Renal pelvis (tissue), 4 donors: ENCODE results near the gene DAPK1. TPM values are rescaled to one million over a fixed set of nuclear protein-coding genes. Genes with fewer than 3 reads are reported as not detected.
"Not testable (repeated sequence)": the region's sequence is repeated elsewhere in the genome, so short reads cannot be mapped to it uniquely, and the experiment has no call there.

ENCODE experiments used
- DNase-seq: peaks from one replicate; pipeline ENCODE4 v3.0.0-alpha.2; 2013
- polyA plus RNA-seq, 3 donors: library from polyadenylated mRNA; unstranded; fragments of 120-200 nt; gene quantifications; one replicate each; pipeline ENCODE4 v1.2.1, GENCODE V29; 2013; ENCODE audit not compliant: insufficient read length in 3 of 3

The DAPK1 gene
- polyA plus RNA-seq, 3 donors, result 69.0 to 101 (median 95.7) TPM

DNA sequence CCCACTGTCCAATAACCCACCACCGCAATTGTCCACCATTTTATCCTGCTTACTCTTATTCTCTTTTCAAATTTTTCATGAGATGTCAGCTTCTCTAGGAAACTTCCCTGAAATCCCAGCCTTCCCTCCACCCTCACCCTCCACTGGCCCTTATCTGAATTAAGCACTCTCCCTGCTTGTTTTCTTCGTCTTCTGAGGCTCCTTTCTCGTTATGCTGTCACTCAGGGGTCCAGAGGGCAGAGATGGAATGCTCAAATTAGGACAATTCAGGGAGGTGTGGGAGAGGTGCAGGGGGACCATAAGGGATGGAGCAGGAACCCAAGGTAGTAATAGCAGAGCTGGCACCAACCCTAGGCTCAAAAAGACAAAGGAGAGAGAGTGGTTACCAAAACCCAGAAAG lies 5.0 kb upstream of the DAPK1 start:
- DNase-seq, result no peak

- no peak for DNase-seq
Measured at GRCh38 chr9:87494970-87495471, 2.6 kb upstream of the DAPK1 start.

GRCh38 chr9:87497080-87497603 lies 525 bp upstream of the DAPK1 start:
- DNase-seq, result no peak

GRCh38 chr9:87498046-87498810 lies 561 bp downstream of the DAPK1 start:
- peak; percentile 81 for DNase-seq

GRCh38 chr9:87498811-87499360 lies 1.2 kb downstream of the DAPK1 start:
- no peak for DNase-seq

DNA sequence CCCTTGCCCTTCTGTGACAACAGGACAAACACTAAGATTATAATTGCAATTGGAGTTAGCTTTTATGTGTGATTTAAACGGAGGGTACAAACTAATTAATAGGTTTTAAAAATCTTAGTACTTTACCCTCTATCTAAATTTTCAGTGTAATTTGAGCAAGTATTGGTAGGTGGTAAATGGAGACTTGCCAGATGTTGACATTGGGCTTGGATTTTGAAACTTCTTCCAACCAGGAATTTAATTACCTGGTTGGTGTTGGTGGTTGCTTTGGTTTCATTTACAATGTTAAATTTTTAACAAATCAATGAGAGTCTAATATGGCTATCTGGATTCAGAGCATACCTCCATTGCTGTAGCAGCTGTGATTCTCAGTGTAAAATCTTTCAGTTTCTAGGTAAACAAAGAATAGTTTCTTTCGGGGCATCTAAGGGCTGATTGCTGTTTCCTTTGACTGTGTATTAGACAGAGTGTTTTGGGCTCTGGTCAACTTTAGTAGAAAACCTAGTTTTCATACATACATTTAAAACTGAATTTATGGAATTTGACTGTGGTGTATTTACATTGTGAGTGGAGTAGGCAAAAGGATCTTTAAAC lies 1.9 kb downstream of the DAPK1 start:
- DNase-seq, result no peak

- no peak for DNase-seq
Measured at GRCh38 chr9:87500491-87501270, 3.0 kb downstream of the DAPK1 start.

GRCh38 chr9:87501271-87501656 lies 3.6 kb downstream of the DAPK1 start:
- not testable (repeated sequence) for DNase-seq

DNA sequence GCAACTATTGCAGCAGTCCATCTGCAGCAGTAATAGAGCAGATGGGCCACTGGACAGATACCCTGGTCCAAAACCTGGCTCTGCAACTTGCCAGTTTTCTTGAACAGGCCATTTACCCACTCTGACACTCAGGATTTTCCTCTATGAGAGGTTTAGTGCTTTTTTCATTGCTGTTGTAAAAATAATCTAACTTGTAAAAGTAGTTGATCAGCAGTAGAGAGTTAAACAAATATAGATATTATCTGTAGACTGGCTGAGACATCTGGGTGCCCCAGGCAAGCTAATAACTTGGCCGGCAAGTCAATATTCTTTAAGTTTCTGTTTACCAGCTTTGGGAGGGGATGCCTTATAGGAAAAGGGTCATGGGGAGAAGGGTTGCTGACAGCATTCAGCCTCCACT lies 4.1 kb downstream of the DAPK1 start:
- DNase-seq, result no peak

DNA sequence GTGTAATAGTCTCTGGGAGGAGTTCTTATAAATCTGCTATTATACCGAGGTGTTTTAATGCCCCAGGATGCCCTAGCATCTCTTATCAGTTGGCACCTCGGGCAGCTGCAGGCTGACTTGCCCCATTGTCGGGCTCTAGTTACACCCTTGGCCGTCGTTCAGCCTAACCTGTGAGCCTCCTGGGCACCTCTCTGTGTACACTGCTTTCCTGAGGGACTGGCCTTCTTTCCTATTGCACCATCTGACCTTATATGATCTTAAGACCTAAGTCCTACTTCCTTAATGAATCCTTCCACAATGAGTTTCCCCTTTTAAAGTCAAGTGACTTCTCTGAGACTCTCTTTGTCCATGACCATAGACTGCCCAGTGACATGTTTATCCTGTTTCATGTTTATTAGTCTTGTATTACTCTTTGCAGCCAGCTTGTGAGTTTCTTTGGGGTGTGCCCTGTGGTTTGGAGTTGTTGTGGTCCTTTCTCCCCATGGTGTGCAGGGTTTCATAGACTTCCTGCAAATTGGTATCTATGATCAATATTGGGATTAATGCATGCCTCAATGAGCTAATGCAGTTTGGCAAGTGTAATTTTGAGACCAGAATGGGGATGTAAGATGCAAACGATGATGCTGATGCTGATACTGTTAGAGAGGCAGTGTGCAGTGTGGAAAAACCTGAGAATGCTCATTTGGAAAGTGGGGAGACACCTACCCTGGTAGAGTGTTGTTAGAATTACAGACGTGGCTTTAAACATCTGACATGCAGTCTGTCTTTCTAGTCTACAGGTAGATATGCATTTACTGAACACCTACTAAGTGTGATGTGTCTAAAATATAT lies 4.9 kb downstream of the DAPK1 start:
- DNase-seq, result no peak

DNA sequence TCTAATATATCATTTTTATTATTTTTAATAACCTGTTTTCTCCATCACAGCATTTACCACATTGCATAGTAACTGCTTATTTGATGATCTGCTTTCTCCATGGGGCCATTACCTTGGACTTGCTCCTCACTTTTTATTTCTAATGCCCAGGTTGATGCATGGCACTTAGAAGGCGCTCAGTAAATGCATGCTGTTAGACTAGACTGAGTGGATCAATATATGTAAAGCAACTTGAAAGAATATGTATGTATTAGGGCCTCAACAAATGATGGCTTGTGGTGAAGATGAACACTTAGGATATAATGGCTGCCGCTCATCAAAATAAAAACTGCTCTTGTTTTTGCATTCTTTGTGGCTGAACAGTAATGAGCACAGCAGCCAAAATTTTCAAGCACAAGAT lies 5.8 kb downstream of the DAPK1 start:
- DNase-seq, result no peak

DNA sequence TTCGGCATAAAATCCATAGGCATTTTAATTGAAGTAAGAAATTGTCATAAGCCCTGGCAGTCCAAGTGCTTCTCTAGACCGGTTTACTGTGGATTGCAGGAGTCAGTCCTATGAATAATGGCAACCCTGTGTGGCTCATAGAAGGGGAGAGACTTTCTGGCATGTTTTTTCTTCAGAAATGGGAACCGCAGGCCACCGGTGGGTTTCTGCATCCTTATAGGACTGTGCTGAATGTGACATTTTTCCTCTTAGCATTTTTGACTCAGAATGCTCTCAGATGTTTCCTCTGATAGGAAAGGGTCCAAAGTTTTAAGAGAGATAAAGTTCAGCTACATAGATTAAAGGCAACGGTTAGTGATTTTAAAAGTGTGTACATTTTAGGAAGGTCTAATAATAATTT lies 6.3 kb downstream of the DAPK1 start:
- no peak for DNase-seq

DNA sequence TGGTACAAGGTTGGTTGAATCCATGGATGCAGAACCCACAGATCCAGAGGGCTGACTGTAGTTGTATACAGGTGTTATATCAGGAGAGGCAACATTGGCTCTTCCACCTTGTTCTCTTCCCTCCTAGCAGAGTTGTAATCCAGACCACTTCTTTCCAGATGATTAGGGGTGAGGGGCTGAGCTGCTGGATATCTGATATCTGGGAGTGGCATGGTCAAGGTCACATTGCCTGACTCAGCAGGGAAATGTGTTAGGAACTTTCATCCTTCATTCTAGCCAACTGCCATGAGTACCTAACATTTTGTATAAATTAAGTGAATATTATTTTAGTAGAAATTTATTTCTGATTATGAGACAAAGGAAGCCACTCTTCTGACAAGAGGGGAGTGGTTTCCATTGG lies 7.3 kb downstream of the DAPK1 start:
- no peak for DNase-seq

DNA sequence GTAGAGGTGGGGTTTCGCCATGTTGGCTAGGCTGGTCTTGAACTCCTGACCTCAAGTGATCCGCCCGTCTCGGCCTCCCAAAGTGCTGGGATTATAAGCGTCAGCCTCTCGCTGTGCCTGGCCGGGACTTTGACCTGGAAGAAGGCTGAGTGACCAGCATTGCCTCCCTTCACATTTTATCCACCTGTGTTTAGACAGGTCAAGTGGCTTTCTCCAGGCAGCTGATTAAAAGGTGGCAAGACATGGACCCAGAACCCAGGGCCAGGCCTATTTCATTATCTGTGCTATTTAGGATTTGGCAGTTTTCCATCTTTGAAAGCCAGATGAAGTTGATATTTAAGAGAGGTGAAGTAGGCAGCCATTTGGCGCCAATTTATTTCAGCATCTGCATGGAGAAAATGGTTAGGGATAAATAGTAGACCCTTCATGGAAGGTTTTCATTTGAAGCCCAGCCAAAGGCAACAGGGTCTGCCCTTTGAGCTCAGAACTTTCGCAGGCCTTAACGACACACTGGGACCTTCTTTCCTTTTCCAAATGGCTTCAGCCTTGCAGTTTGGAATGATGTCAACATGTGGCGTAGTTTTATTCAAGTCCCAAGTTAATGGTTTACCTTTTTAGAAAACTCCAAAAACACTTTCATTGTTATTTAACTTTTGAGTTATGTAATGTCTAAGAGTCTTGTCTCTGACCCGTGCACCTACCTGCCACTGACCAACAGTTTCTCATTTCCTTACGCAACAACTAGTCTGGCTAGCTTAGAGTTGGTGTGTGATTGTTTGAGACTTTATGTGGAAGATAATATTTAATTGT lies 8.4 kb downstream of the DAPK1 start:
- no peak for DNase-seq

DNA sequence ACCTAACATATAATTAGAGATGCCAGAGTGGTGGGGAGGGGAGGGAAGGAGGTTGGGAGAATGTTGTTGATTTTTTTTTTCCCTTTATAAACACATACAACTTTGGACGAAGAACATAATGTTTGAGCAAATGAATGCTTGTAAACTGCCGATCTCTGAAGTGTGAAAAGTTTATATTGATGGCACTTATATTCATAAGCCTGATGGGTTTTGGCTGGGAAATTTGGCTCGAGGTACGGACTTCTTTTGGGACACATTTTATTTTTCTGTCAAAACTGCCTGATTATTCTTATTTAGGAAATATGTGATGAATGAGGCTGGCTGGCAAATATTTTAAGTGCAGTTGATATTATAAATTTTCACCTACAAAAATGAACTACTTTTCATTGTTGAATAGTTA lies 9.9 kb downstream of the DAPK1 start:
- no peak for DNase-seq

- no peak for DNase-seq
Measured at GRCh38 chr9:87510252-87510683, 12.6 kb downstream of the DAPK1 start.

GRCh38 chr9:87512311-87512710 lies 14.6 kb downstream of the DAPK1 start:
- no peak for DNase-seq

DNA sequence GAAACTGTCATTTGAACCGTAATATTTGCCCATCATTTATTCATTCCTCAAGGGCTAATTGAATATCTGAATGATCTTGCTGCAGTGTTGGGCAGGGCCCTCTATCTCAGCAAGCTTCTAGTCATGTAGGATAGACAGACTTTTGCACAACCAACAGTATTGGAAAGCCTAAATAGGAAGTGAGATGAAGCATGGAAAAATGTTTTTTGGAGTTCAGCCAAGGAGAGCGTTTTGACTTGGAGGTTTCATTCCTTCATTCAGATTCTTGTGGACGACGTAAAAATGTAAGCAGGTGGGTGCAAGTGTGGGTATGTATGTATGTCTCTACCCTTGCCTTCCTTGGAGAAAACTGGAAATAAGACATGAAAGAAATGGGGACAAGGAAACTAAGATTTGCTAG lies 15.5 kb downstream of the DAPK1 start:
- no peak for DNase-seq

- DNase-seq, result no peak
Measured at GRCh38 chr9:87513880-87514535, 16.3 kb downstream of the DAPK1 start.

- DNase-seq, result no peak
Measured at GRCh38 chr9:87515006-87515405, 17.3 kb downstream of the DAPK1 start.
